ENCODE measurements around the gene CPHXL2.

CPHXL2 gene

DNA sequence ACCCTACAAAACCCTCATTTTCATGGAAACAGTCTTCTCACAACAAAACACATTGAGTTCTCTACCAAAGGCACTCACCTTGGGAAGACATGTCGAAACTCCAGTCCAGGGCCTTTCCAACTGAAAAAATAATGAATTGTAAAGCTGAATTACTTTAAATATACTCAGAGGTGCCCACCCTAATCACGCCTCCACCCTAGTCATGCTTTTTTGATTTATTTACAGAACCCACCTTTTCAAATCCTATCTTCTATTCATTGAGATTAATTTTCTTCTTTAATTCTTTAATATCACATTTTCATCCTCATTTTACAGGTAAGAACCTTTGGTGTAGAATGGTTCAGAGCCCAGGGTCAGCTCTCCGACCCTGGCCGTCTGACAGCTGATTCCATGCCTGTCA lies at the start of gene CPHXL2:
Gene CPHXL2 (minus strand): TSS at position 101 of the 400 bp plus-strand sequence. CDS start 10 bp downstream, at position 91.
- TF ChIP-seq GATA3 (IDR thresholded peaks at IDR 0.05; ENCODE audit: low read depth, low read length) (no peak), GATA2 (IDR thresholded peaks at IDR 0.05; ENCODE audit: low read depth, low read length) (no peak)

DNA sequence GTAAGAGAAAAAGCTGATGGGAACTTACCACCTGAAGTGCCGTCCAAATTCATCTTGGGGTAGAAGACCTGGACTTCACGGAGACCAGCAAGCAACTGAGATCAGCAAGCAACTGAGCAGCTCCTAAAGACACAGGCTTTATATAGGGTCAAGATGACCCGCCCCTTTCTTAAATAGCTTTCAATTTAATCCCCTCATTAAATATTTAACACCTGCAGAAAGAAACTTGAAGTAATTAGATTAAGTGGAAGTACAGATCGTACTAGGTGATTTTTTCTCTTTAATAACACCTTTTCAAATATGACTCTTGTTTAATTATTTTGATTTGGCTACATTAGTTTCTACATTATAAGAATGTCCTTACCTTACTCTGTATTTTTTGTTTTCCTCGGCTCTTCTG lies 49.6 kb upstream of the CPHXL2 start, which contains the start of gene CPHXL:
Gene CPHXL (minus strand): TSS at position 101 of the 400 bp plus-strand sequence. CDS start 48 bp downstream, at position 53.
- no peak for TF ChIP-seq GATA2 (IDR thresholded peaks at IDR 0.05; ENCODE audit: low read depth, low read length)
- TF ChIP-seq GATA3 (IDR thresholded peaks at IDR 0.05; ENCODE audit: low read depth, low read length) = no peak

DNA sequence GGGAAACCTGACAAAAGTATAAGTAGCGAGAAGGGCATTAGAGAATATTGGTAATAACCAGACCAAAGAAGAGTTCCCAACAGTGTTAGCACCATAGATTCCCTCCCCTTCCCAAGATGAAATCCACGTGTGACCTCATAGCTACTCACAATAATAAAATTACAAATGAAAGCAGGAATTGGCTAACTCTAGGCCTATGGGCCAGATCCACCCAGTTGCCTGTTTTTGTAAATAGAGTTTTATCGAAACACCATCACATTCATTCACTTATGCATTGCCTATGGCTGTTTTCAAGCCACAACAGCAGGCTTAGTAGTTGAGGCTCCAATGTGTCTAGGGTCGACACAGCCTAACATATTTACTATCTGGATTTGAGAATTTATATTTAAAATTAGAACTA lies 41.6 kb upstream of the CPHXL2 start:
- TF ChIP-seq GATA2 (IDR thresholded peaks at IDR 0.05; ENCODE audit: low read depth, low read length) (no peak), GATA3 (IDR thresholded peaks at IDR 0.05; ENCODE audit: low read depth, low read length) (no peak)

DNA sequence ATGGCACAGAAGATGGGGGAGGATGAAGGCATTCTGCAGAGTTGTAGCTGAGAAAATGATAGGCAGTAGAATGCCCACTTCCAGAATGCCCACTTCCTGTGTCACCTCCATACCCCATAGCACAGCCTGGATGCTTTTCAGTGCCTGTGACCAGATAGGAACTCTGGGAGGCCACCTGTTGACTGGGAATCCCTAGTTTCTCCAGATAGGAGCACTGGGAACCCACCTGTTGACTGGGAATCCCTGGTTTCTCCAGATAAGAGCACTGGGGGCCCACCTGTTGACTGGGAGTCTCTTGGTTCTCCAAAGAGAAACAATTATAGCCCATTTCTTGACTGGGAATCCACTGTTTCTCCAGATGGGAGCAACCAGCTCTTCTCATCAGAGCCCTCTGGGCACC lies 37.9 kb upstream of the CPHXL2 start:
- TF ChIP-seq GATA3 (IDR thresholded peaks at IDR 0.05; ENCODE audit: low read depth, low read length) = no peak

DNA sequence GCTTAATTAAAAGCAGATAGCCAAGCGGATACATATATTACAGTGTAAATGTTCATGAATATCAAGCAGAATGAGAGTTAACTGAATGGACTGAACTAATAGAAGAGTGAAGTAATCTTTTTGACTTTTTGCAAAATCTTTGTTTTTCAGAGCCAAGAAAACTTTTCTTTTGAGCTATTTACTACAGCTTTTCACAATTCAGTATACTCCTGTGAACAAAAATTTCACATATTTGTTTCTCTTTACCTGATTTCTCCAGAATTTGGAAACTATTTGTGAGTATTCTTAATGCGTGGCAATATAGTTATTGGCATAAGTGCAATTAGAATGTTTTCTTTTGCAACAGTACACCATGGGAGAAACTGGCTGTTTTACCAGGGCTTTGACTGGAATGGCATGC lies 33.5 kb upstream of the CPHXL2 start:
- TF ChIP-seq GATA3 (IDR thresholded peaks at IDR 0.05; ENCODE audit: low read depth, low read length) = no peak
- no peak for TF ChIP-seq GATA2 (IDR thresholded peaks at IDR 0.05; ENCODE audit: low read depth, low read length)

DNA sequence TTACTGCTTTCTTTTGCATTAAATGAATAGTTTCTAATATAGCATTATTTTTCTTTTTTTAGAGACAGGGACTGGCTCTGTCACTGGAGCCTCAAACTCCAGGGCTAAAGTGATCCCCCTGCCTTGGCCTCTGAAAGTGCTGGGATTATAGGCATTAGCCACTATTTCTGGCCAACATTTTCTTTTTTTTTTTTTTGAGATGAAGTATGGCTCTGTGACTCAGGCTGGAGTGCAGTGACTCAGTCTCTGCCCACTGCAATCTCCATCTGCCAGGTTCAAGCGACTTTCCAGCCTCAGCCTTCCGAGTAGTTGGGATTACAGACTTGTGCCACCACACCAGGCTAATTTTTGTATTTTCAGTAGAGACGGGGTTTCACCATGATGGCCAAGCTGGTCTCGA lies 26.5 kb upstream of the CPHXL2 start:
- no peak for TF ChIP-seq GATA3 (IDR thresholded peaks at IDR 0.05; ENCODE audit: low read depth, low read length)
- no peak for TF ChIP-seq GATA2 (IDR thresholded peaks at IDR 0.05; ENCODE audit: low read depth, low read length)

DNA sequence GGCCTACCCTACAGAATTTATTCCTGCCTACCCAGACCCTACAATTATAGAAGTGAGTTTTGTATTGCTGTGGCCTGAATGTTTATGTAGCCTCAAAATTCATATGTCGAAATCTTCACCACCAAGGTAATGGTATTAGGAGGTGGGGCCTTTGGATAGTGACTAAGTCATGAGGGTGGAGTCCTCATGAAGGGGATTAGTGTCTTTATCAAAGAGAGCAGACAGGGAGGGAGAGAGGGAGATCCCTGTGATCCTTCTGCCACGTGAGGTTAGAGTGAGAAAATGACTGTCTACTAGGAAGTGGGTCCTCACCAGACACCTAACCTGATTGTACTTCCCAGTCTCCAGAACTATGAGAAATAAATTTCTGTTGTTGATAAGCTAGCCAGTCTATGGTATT lies 25.4 kb upstream of the CPHXL2 start:
- TF ChIP-seq GATA3 (IDR thresholded peaks at IDR 0.05; ENCODE audit: low read depth, low read length) = no peak
- no peak for TF ChIP-seq GATA2 (IDR thresholded peaks at IDR 0.05; ENCODE audit: low read depth, low read length)

DNA sequence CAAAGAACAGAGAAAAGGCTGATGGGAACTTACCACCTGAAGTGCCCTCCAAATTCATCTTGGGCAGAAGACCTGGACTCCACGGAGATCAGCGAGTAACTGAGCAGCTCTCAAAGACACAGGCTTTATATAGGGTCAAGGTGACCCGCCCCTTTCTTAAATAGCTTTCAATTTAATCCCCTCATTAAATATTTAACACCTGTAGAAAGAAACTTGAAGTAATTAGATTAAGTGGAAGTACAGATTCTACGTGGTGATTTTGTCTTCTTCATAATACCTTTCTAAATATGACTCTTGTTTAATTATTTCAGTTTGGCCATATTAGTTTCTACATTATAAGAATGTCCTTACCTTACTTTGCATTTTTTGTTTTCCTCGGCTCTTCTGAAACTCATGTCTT lies 24.6 kb upstream of the CPHXL2 start, which contains the start of gene DUXB:
Gene DUXB (minus strand): TSS at position 101 of the 400 bp plus-strand sequence. CDS start 43 bp downstream, at position 58.
- TF ChIP-seq GATA2 (IDR thresholded peaks at IDR 0.05; ENCODE audit: low read depth, low read length) (no peak), GATA3 (IDR thresholded peaks at IDR 0.05; ENCODE audit: low read depth, low read length) (no peak)

DNA sequence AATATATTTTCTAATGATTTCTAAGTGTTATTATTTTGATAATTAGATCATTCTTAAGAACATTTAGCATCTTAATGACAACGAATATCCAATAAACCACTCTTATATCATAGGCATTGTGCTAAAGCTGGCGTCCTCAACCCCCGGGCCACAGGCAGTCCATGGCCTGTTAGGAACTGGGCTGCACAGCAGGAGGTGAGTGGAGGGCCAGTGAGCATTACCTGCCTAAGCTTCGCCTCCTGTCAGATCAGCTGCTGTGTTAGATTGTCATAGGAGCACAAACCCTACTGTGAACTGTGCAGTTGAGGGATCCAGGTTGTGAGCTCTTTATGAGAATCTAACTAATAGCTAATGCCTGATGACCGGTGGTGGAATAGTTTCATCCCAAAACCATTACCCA lies 20.8 kb upstream of the CPHXL2 start:
- TF ChIP-seq GATA3 (IDR thresholded peaks at IDR 0.05; ENCODE audit: low read depth, low read length) (no peak), GATA2 (IDR thresholded peaks at IDR 0.05; ENCODE audit: low read depth, low read length) (no peak)

DNA sequence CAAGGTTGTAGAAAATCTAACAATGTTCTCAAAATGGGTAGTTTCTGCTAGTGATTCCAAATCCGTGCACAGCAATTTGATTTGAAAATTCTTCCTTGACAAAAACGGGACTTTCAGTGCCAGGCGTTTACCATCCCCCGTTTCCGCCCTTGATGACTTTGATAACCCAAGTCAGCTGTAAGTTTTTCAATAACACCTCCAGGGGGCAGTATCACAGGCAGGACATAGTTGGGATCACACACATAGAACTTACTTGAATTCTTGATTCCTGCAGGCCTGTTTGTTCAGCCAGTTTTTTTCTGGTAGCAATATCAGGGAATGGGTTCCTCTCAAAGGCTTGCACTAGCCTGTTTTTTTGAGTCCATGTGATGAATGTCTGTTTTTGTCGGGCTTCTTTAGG lies 18.9 kb upstream of the CPHXL2 start:
- no peak for TF ChIP-seq GATA3 (IDR thresholded peaks at IDR 0.05; ENCODE audit: low read depth, low read length)
- TF ChIP-seq GATA2 (IDR thresholded peaks at IDR 0.05; ENCODE audit: low read depth, low read length) = no peak

DNA sequence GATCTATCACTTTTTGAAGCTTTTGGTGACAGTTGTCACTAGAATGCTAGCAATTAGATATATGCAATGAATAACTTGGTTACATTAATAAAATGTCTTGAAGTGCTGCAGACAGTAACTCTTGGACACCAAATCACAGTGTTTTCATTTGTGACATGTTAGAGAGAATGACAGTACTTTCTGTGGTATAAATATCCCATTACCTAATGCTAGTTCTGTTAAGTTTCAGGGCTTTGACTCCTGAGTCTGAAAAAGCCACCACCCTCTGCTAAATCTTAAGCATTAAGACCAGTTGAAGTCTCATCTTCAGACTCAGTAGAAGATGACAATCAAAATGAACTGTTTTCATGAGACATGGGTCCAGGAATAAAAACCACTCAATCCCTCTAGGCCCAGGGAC lies 10.6 kb upstream of the CPHXL2 start:
- no peak for TF ChIP-seq GATA2 (IDR thresholded peaks at IDR 0.05; ENCODE audit: low read depth, low read length)
- TF ChIP-seq GATA3 (IDR thresholded peaks at IDR 0.05; ENCODE audit: low read depth, low read length) = no peak

DNA sequence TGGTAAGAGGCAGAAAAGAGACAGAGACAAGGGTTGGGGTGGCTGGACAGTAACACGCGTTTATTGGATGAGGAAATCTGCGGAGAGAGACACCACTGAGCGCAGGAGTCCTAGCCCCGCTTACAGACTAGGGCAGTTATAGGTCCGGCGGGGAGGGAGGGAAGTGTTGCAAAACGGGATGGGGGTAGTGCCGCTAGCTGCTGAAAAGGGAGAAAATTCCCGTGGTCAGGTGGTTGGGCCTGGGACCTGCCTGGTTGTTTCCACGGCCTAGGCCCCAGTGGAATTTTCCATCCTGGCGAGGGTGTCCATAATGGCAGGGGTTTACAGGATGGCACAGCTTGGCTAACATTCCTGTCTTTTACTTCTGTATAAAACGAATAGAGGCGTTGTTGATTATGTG lies 5.5 kb upstream of the CPHXL2 start:
- TF ChIP-seq GATA2 (IDR thresholded peaks at IDR 0.05; ENCODE audit: low read depth, low read length) (no peak), GATA3 (IDR thresholded peaks at IDR 0.05; ENCODE audit: low read depth, low read length) (no peak)

DNA sequence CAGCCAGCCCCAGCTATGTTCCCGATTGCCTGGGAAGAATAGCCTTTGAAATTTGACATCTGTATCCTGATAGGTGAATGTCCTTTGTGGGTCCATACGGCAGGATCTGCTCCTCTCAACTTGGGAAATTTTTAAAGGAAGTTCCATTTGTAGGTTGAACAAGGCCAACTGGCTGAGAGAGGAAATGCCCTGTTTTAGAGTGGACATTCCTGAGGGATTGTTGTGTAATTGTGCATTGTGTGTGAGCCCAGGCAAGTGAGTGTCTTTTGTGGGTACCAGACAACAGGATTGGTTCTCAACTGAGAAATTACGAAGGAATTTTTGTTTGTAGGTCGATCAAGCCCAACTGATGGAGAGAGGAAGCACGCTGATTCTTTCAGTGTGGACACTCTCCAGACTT lies 2.6 kb upstream of the CPHXL2 start:
- TF ChIP-seq GATA3 (IDR thresholded peaks at IDR 0.05; ENCODE audit: low read depth, low read length) (no peak), GATA2 (IDR thresholded peaks at IDR 0.05; ENCODE audit: low read depth, low read length) (no peak)

DNA sequence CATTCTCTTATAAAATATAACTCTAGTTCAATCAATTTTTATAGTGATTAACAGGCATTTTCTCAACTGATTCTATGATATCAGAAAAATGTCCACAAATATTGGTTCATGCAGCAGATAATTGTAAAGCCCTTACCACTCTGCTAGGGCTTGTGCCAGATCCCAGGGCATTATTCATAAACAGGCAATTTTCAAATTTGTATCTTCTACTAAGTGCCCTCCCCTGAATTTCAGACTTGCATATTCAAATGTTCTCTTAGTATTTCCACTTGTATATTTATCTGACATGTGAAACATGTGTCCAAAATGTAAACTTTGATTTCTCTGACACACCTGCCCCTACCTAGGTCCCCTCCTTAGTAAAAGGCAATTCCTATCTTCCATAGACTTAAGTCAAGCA lies 9.3 kb downstream of the CPHXL2 start:
- TF ChIP-seq GATA2 (IDR thresholded peaks at IDR 0.05; ENCODE audit: low read depth, low read length) = no peak
- TF ChIP-seq GATA3 (IDR thresholded peaks at IDR 0.05; ENCODE audit: low read depth, low read length) = no peak

DNA sequence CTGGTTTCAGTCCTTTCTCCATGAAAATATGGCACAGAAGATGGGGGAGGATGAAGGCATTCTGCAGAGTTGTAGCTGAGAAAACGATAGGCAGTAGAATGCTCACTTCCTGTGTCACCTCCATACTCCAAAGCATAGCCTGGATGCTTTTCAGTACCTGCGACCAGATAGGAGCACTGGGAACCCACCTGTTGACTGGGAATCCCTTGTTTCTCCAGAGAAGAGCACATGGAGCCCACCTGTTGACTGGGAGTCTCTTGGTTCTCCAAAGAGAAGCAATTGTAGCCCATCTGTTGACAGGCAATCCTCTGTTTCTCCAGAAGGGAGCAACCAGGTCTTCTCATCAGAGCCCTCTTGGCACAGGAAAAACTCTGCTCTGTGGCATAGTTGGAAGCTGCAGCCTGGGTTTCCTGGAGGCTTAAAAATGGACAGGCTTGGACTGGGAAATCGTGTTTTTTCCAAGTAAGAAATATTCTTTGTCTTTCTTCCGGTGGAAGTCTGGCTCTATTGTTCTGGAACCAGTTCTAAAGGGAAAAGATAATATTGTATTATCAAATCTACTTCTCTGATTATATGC lies 16.0 kb downstream of the CPHXL2 start:
- TF ChIP-seq GATA3 (IDR thresholded peaks at IDR 0.05; ENCODE audit: low read depth, low read length) = no peak
- TF ChIP-seq GATA2 (IDR thresholded peaks at IDR 0.05; ENCODE audit: low read depth, low read length) = no peak

DNA sequence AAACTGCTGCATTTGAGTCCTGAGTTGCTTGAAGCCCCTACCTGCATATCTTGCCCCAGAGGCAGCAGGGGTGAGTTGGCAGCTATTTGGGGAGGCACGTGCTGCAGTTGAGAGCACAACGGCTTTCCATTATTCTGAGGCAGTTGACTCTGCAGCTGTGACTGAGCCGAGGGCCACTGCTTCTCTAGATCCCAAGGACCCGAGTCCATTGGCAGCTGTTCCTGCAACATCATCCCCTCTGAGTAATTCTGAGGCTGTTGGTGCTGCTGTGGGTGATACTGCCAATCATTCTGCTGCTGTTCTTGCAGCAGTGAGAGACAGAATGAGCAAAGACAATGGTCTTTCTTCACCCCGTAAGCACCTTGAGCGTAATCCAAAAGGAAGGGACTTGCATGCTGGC lies 16.5 kb downstream of the CPHXL2 start:
- TF ChIP-seq GATA2 (IDR thresholded peaks at IDR 0.05; ENCODE audit: low read depth, low read length) (no peak), GATA3 (IDR thresholded peaks at IDR 0.05; ENCODE audit: low read depth, low read length) (no peak)
